H1 (cell line): ENCODE measurements around the gene ARHGAP42. TPM values are rescaled to one million over a fixed set of nuclear protein-coding genes. Genes with fewer than 3 reads are reported as not detected.

Source experiments
- CHD7 ChIP-seq: fragments of 300-600 bp; sonication (generic); IDR thresholded peaks from 2 replicates; pipeline ENCODE4 v1.7.1; 2012; ENCODE audit warnings: low read length, moderate library complexity, mild to moderate bottlenecking, inconsistent platforms; ENCODE audit not compliant: insufficient replicate concordance
- CREB1 ChIP-seq: IDR thresholded peaks from 2 replicates; pipeline ENCODE4 v1.6.1; 2012; ENCODE audit warnings: inconsistent platforms
- CTBP2 ChIP-seq: IDR thresholded peaks from 2 replicates; pipeline ENCODE4 v1.7.0; 2011; ENCODE audit warnings: borderline replicate concordance, mild to moderate bottlenecking, moderate library complexity, mixed read lengths, low read length; ENCODE audit not compliant: insufficient read depth, insufficient read length
- EP300 ChIP-seq, 2 experiments: IDR thresholded peaks; 1 replicate in 1 of 2; 2 replicates in 1 of 2; pipeline ENCODE4 v1.6.1; 2011 to 2012; ENCODE audit warnings: low read depth in 2 of 2, low read length in 2 of 2, mild to moderate bottlenecking in 2 of 2, borderline replicate concordance in 1 of 2, inconsistent platforms in 1 of 2, moderate library complexity in 1 of 2
- KDM4A ChIP-seq: IDR thresholded peaks from one replicate; pipeline ENCODE4 v1.7.1; 2012; ENCODE audit warnings: low read depth, mild to moderate bottlenecking, moderate library complexity, low read length, inconsistent platforms; ENCODE audit not compliant: severe bottlenecking
- POU5F1 ChIP-seq: IDR thresholded peaks from 2 replicates; pipeline ENCODE4 v1.6.1; 2011; ENCODE audit warnings: low read depth, mild to moderate bottlenecking, low read length, moderate library complexity
- RAD21 ChIP-seq, 2 experiments: IDR thresholded peaks in 1 of 2; conservative IDR thresholded peaks in 1 of 2; 2 replicates each; pipeline ENCODE4 v1.6.1; 2011; ENCODE audit warnings: low read depth in 2 of 2, low read length in 2 of 2, improper control_type of control experiment in 1 of 2, inconsistent platforms in 1 of 2, mild to moderate bottlenecking in 1 of 2, moderate library complexity in 1 of 2
- SAP30 ChIP-seq: fragments of 300-600 bp; sonication (generic); IDR thresholded peaks from 2 replicates; pipeline ENCODE4 v1.7.1; 2012; ENCODE audit warnings: low read length, moderate library complexity, mild to moderate bottlenecking, inconsistent platforms; ENCODE audit not compliant: insufficient read depth, insufficient replicate concordance
- SUZ12 ChIP-seq: fragments of 200-600 bp; sonication (generic); IDR thresholded peaks from 2 replicates; pipeline ENCODE4 v1.6.1; 2012; ENCODE audit warnings: mild to moderate bottlenecking, inconsistent platforms, low read length, moderate library complexity, mixed read lengths
- polyA plus RNA-seq, 7 experiments: library from polyadenylated mRNA; depleted of rRNA in 3 of 7; stranded (reverse) in 5 of 7; unstranded in 2 of 7; fragments of >200 nt in 5 of 7; fragments of 200-250 nt in 2 of 7; gene quantifications; 1 replicate in 5 of 7; 2 replicates in 1 of 7; 4 replicates in 1 of 7; pipeline versions ENCODE4 v1.2.1 to v1.2.3, GENCODE V29; 2011 to 2013; ENCODE audit warnings: missing spikeins in 2 of 7, mixed read lengths in 2 of 7
- total RNA-seq: library from RNA; stranded (reverse); fragmentation: NEBNext Ultra II Directional; extraction: Animal tissue kit (Norgen Biotek cat#: 25700); gene quantifications from 2 replicates; pipeline ENCODE4 v1.2.1, GENCODE V29; 2021

ARHGAP42 gene
- total and polyA plus RNA-seq, 2 of the 8 experiments (the other 6 are each of a cell fraction or from before 2014, with no cell fraction given) = 22.2 to 33.5 TPM

DNA sequence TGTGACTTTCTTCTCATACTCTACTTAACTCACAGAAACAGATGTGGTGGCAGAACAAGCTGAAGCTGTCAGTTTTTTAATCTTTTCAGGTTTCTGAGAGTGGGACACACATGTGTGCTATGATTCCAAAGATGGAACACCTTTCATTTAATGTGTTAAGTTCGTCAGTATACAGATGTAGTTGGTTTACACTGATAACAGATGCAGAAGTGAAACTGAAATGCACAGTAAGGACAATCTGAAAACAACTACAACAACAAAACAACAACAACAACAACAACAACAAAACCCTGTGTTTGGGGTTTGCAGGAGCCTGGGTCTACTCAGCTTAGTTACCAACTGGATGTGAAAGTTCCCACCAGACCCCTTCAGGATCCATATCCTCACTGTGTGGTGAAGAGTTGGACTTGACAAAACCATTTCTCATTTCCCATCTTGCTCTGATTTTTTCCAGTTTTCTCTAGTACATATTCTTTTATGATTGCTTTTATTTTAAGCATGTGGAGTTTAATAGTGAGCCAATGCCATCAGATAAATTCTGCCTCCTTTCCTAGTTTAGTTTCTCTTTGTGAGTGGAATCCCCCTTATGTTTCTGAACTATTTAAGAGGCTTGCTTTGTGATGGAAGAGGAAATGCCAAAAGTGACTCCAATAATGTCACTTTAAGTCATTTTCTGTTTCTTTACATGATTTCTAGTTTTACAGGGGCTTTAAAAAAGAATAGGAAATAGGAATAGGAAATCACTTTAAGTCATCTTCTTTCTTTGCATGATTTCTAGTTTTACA, 47.8 kb downstream of the ARHGAP42 start (continued):
- TF ChIP-seq RAD21 (IDR thresholded peaks at IDR 0.05 in 1 of 2, conservative IDR thresholded peaks at IDR 0.05 in 1 of 2; ENCODE audit: low read depth in 2 of 2, low read length in 2 of 2) (no peak), KDM4A (no peak), CREB1 (no peak), CHD7 (no peak), SAP30 (no peak), EP300 (IDR thresholded peaks at IDR 0.05; ENCODE audit: borderline replicate concordance in 1 of 2, low read depth in 2 of 2, low read length in 2 of 2) (no peak), SUZ12 (no peak), CTBP2 (no peak), POU5F1 (no peak)
